ENCODE measurements around the gene LYL1. TPM values are rescaled to one million over a fixed set of nuclear protein-coding genes. Genes with fewer than 3 reads are reported as not detected.

The LYL1 gene
- total and polyA plus RNA-seq, 2 donors from 2014 or later = 8.5 to 13.8 TPM

DNA sequence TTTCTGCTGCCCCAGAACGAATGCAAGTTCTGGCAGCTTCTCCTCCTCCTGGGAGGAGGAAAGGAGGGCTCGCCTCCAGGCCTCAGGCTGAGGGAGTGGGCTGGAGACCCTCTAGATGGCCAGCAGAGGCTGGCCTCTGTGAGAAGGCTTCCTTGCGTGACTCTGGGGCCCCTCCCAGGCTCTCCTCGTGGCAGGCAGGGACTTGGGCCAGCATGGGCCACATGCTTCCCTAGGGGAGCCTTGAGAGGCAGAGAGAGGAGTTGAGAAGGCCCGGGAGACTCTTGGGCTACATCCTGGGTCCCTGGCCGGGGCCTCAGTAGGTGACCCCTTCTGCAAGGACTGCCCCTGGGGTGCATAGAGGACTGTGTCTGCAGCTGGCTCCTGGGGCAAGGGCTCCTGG is 25.9 kb downstream of the LYL1 start:
- Histone ChIP-seq H3K4me3 (ENCODE audit: low read length in 3 of 3) (no peak overlapping the region), H3K27ac (ENCODE audit: low read depth in 2 of 2, low read length in 2 of 2) (no peak overlapping the region), H3K9ac (ENCODE audit: low read length in 3 of 3) (no peak overlapping the region), H3K9me3 (ENCODE audit: control insufficient read depth in 2 of 3, insufficient read depth in 1 of 3, low read length in 3 of 3) (no peaks in the 10 kb centered on the region), H3K27me3 (ENCODE audit: control insufficient read depth, insufficient read depth, low read length) (no peaks in the 10 kb centered on the region), H3K36me3 (ENCODE audit: control insufficient read depth in 2 of 3, insufficient read depth in 3 of 3, low read length in 3 of 3) (peaks cover 0 to 5% (median 2%) of the 10 kb centered on the region in 3 donors), H3K4me1 (ENCODE audit: control insufficient read depth in 2 of 3, insufficient read depth in 2 of 3, low read depth in 1 of 3, low read length in 3 of 3) (peaks cover 0 to 4% (median 0%) of the 10 kb centered on the region in 3 donors)
- intact Hi-C loops (cut with DNase I) = no loop called here
- TF ChIP-seq, protein P1, sequence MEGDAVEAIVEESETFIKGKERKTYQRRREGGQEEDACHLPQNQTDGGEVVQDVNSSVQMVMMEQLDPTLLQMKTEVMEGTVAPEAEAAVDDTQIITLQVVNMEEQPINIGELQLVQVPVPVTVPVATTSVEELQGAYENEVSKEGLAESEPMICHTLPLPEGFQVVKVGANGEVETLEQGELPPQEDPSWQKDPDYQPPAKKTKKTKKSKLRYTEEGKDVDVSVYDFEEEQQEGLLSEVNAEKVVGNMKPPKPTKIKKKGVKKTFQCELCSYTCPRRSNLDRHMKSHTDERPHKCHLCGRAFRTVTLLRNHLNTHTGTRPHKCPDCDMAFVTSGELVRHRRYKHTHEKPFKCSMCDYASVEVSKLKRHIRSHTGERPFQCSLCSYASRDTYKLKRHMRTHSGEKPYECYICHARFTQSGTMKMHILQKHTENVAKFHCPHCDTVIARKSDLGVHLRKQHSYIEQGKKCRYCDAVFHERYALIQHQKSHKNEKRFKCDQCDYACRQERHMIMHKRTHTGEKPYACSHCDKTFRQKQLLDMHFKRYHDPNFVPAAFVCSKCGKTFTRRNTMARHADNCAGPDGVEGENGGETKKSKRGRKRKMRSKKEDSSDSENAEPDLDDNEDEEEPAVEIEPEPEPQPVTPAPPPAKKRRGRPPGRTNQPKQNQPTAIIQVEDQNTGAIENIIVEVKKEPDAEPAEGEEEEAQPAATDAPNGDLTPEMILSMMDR (IDR thresholded peaks at IDR 0.05; ENCODE audit: borderline replicate concordance, extremely low read depth, insufficient read depth) = no peak
- no peak for FAIRE-seq
- no peak for DNase-seq

DNA sequence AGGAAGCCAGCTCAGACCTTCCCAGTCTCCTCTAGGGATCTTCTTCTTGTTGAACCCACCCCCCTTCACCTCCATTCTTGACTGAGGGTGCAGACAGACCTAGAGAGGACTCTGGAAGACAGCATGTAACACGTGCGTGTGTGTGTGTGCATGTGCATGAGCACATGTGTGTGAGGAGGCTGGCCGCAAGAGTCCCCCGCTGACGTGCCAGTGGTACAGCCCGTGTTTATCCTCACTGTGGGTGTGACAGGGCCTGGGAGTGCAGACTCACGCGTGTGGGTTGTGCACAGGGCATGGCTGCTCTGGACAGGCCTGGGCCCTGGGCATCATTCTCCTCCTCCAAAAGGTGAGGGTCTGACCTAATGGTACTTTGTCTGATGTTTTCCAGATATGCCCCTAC is 26.3 kb downstream of the LYL1 start:
- TF ChIP-seq, protein P1 (IDR thresholded peaks at IDR 0.05; ENCODE audit: borderline replicate concordance, extremely low read depth, insufficient read depth) = no peak
- Histone ChIP-seq H3K27ac (ENCODE audit: low read depth in 2 of 2, low read length in 2 of 2) (no peak overlapping the region), H3K4me3 (ENCODE audit: low read length in 3 of 3) (no peak overlapping the region), H3K4me1 (ENCODE audit: control insufficient read depth in 2 of 3, insufficient read depth in 2 of 3, low read depth in 1 of 3, low read length in 3 of 3) (peaks cover 0 to 4% (median 0%) of the 10 kb centered on the region in 3 donors), H3K9ac (ENCODE audit: low read length in 3 of 3) (no peak overlapping the region), H3K27me3 (ENCODE audit: control insufficient read depth, insufficient read depth, low read length) (no peaks in the 10 kb centered on the region), H3K36me3 (ENCODE audit: control insufficient read depth in 2 of 3, insufficient read depth in 3 of 3, low read length in 3 of 3) (peaks cover 0 to 5% (median 2%) of the 10 kb centered on the region in 3 donors), H3K9me3 (ENCODE audit: control insufficient read depth in 2 of 3, insufficient read depth in 1 of 3, low read length in 3 of 3) (no peaks in the 10 kb centered on the region)
- no peak for FAIRE-seq
- no peak for DNase-seq
- intact Hi-C loops (cut with DNase I) = no loop called here

DNA sequence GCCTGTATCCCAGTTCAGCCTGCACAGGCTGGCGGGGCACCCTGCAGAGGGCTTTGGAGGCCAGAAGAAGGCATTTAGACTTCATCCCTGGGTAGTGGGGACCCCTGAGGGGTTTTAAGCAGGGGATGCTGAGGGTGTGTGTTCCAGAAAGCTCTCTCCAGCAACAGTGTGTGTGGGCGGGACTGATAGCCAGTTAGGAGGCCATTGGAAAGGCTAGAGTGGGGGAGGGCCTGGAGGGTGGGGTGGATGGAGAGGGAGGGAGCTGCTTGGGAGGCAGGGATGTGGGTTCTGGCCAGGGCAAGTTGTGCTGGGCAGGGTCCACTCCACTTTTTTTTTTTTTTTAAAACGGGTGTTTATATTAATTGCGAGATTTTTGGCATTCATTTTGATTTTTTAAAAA is 28.3 kb downstream of the LYL1 start:
- H3K9ac ChIP-seq (ENCODE audit: low read length in 3 of 3) = no peak overlapping the region
- FAIRE-seq = no peak

More for the DNA sequence above, 28.3 kb downstream of the LYL1 start:
- peaks cover 0 to 4% (median 0%) of the 10 kb centered on the region in 3 donors for H3K4me1 ChIP-seq (ENCODE audit: control insufficient read depth in 2 of 3, insufficient read depth in 2 of 3, low read depth in 1 of 3, low read length in 3 of 3)
- intact Hi-C loops (cut with DNase I) = no loop called here
- H3K9me3 ChIP-seq (ENCODE audit: control insufficient read depth in 2 of 3, insufficient read depth in 1 of 3, low read length in 3 of 3) = no peaks in the 10 kb centered on the region
- H3K36me3 ChIP-seq (ENCODE audit: control insufficient read depth in 2 of 3, insufficient read depth in 3 of 3, low read length in 3 of 3) = peaks cover 0 to 5% (median 2%) of the 10 kb centered on the region in 3 donors
- DNase-seq = no peak
- no peak overlapping the region for H3K27ac ChIP-seq (ENCODE audit: low read depth in 2 of 2, low read length in 2 of 2)
- TF ChIP-seq, protein P1 (IDR thresholded peaks at IDR 0.05; ENCODE audit: borderline replicate concordance, extremely low read depth, insufficient read depth) = no peak
- H3K27me3 ChIP-seq (ENCODE audit: control insufficient read depth, insufficient read depth, low read length) = no peaks in the 10 kb centered on the region
- H3K4me3 ChIP-seq (ENCODE audit: low read length in 3 of 3) = no peak overlapping the region

All from kidney (tissue), 14 donors.